Testis (tissue), 2 donors: ENCODE data around the gene WSB1.

Experiments
- CTCF ChIP-seq, 3 experiments: fragments of 450-650 bp in 2 of 3; fragments of 200-600 bp in 1 of 3; sonication (generic) in 1 of 3; IDR thresholded peaks; one replicate each; pipeline ENCODE4 v1.5.1; 2016 to 2019; ENCODE audit warnings: antibody characterized with exemption in 3 of 3, mild to moderate bottlenecking in 2 of 3, moderate library complexity in 1 of 3
- POLR2A ChIP-seq: fragments of 450-650 bp; IDR thresholded peaks from one replicate; pipeline ENCODE4 v1.6.1; 2017; ENCODE audit warnings: antibody characterized with exemption, mild to moderate bottlenecking, moderate library complexity

DNA sequence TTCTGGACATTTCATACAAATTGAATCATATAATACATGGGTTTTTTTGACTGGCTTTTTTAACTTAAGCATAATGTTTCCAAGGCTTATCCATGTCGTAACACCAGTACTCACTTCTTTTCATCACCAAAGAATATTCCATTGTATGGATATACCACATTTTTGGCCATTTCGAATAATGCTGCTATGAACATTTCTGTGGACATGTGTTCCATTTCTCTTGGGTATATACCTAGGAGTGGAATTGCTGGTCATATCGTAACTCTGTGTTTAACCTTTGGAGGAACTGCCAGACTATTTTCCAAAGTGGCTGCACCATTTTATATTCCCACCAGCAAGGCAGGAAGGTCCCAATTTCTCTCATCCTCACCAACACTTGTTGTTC, 46.0 kb upstream of the WSB1 start:
- TF ChIP-seq CTCF (IDR thresholded peaks at IDR 0.05), result no peak
- no peak for TF ChIP-seq POLR2A
